HepG2 (cell line): ENCODE measurements around the gene VANGL2. TPM values are rescaled to one million over a fixed set of nuclear protein-coding genes. Genes with fewer than 3 reads are reported as not detected.

Source experiments
- NR2F6 ChIP-seq, 2 experiments: IDR thresholded peaks; 2 replicates each; pipeline ENCODE4 v1.6.1; 2016; ENCODE audit warnings: antibody characterized with exemption in 1 of 2, mild to moderate bottlenecking in 1 of 2
- ZMYM4 ChIP-seq: sonication (generic); formaldehyde crosslinking; IDR thresholded peaks from 2 replicates; pipeline ENCODE4 v1.8.1; 2023; ENCODE audit warnings: mild to moderate bottlenecking, missing genetic modification reagents
- ZNF124 ChIP-seq: sonication (generic); formaldehyde crosslinking; IDR thresholded peaks from 2 replicates; pipeline ENCODE4 v1.4.0; 2020; ENCODE audit warnings: missing genetic modification reagents
- polyA plus RNA-seq, 8 experiments: library from polyadenylated mRNA; depleted of rRNA in 3 of 8; stranded (reverse) in 7 of 8; unstranded in 1 of 8; fragments of >200 nt; fragmentation: Illumina TruSeq in 4 of 8; extraction: Trizol in 4 of 8; gene quantifications; 2 replicates each; pipeline versions ENCODE4 v1.2.1 to v1.2.3, GENCODE V29; 2011 to 2016; ENCODE audit warnings: low read depth in 4 of 8, missing spikeins in 1 of 8, mixed read lengths in 1 of 8; ENCODE audit not compliant: insufficient read depth in 1 of 8
- total RNA-seq, 5 experiments: library from RNA; depleted of rRNA; stranded (reverse); fragments of >200 nt; fragmentation: Illumina TruSeq; extraction: Trizol; gene quantifications; 2 replicates each; pipeline ENCODE4 v1.2.3, GENCODE V29; 2016; ENCODE audit warnings: low read depth in 1 of 5
- TF ChIP-seq, protein P1 (sequence below): sonication (generic); formaldehyde crosslinking; IDR thresholded peaks from 2 replicates; pipeline ENCODE4 v1.5.0; 2020; ENCODE audit warnings: mild to moderate bottlenecking, missing genetic modification reagents, borderline replicate concordance
- TF ChIP-seq, protein P2 (sequence below): sonication (generic); formaldehyde crosslinking; IDR thresholded peaks from 2 replicates; pipeline ENCODE4 v1.4.0; 2020; ENCODE audit warnings: missing genetic modification reagents, borderline replicate concordance

Gene VANGL2
- total and polyA plus RNA-seq, 2 of the 13 experiments (the other 11 are each of a cell fraction or from before 2014, with no cell fraction given) = 0.09 TPM; not detected in 1

DNA sequence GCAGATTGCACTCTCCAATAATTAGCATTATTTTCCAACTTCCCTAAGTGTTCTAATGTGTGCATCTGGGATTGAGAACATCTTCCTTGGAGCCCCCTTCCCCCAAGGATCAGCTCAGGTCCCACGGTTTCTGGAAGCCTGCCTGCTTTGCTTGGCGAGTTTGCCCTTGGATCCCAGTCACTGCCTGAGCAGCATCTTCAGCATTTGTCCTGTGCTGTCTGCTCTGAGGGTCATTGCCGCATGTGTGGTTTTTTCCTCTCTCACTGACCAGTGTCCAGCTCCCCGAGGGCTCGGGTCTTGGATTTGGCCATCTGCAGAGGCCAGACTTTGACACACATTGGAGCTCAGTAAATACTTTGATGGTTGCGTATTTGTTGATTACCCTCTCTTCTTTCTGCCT is 18.1 kb downstream of the VANGL2 start (continued):
- TF ChIP-seq, protein P1, sequence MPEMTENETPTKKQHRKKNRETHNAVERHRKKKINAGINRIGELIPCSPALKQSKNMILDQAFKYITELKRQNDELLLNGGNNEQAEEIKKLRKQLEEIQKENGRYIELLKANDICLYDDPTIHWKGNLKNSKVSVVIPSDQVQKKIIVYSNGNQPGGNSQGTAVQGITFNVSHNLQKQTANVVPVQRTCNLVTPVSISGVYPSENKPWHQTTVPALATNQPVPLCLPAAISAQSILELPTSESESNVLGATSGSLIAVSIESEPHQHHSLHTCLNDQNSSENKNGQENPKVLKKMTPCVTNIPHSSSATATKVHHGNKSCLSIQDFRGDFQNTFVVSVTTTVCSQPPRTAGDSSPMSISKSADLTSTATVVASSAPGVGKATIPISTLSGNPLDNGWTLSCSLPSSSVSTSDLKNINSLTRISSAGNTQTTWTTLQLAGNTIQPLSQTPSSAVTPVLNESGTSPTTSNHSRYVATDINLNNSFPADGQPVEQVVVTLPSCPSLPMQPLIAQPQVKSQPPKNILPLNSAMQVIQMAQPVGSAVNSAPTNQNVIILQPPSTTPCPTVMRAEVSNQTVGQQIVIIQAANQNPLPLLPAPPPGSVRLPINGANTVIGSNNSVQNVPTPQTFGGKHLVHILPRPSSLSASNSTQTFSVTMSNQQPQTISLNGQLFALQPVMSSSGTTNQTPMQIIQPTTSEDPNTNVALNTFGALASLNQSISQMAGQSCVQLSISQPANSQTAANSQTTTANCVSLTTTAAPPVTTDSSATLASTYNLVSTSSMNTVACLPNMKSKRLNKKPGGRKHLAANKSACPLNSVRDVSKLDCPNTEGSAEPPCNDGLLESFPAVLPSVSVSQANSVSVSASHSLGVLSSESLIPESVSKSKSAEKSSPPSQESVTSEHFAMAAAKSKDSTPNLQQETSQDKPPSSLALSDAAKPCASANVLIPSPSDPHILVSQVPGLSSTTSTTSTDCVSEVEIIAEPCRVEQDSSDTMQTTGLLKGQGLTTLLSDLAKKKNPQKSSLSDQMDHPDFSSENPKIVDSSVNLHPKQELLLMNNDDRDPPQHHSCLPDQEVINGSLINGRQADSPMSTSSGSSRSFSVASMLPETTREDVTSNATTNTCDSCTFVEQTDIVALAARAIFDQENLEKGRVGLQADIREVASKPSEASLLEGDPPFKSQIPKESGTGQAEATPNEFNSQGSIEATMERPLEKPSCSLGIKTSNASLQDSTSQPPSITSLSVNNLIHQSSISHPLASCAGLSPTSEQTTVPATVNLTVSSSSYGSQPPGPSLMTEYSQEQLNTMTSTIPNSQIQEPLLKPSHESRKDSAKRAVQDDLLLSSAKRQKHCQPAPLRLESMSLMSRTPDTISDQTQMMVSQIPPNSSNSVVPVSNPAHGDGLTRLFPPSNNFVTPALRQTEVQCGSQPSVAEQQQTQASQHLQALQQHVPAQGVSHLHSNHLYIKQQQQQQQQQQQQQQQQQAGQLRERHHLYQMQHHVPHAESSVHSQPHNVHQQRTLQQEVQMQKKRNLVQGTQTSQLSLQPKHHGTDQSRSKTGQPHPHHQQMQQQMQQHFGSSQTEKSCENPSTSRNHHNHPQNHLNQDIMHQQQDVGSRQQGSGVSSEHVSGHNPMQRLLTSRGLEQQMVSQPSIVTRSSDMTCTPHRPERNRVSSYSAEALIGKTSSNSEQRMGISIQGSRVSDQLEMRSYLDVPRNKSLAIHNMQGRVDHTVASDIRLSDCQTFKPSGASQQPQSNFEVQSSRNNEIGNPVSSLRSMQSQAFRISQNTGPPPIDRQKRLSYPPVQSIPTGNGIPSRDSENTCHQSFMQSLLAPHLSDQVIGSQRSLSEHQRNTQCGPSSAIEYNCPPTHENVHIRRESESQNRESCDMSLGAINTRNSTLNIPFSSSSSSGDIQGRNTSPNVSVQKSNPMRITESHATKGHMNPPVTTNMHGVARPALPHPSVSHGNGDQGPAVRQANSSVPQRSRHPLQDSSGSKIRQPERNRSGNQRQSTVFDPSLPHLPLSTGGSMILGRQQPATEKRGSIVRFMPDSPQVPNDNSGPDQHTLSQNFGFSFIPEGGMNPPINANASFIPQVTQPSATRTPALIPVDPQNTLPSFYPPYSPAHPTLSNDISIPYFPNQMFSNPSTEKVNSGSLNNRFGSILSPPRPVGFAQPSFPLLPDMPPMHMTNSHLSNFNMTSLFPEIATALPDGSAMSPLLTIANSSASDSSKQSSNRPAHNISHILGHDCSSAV (CRISPR knock-in tag) = no peak
- no peak for TF ChIP-seq NR2F6 (IDR thresholded peaks at IDR 0.05)
- no peak for TF ChIP-seq NR2F6 (CRISPR knock-in tag; IDR thresholded peaks at IDR 0.05)
- TF ChIP-seq ZNF124 = no peak
- TF ChIP-seq ZMYM4 (CRISPR knock-in tag) = no peak
- TF ChIP-seq, protein P2, sequence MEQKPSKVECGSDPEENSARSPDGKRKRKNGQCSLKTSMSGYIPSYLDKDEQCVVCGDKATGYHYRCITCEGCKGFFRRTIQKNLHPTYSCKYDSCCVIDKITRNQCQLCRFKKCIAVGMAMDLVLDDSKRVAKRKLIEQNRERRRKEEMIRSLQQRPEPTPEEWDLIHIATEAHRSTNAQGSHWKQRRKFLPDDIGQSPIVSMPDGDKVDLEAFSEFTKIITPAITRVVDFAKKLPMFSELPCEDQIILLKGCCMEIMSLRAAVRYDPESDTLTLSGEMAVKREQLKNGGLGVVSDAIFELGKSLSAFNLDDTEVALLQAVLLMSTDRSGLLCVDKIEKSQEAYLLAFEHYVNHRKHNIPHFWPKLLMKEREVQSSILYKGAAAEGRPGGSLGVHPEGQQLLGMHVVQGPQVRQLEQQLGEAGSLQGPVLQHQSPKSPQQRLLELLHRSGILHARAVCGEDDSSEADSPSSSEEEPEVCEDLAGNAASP (CRISPR knock-in tag) = no peak
